Heart left ventricle (tissue), 13 donors: ENCODE data around the gene PLEKHA7.

Experiments used
- POLR2A ChIP-seq, 2 donors: fragments of 450-650 bp; IDR thresholded peaks; one replicate each; pipeline ENCODE4 v1.6.1; 2017; ENCODE audit warnings: antibody characterized with exemption in 2 of 2, mild to moderate bottlenecking in 2 of 2, moderate library complexity in 2 of 2
- TF ChIP-seq, protein P1 (sequence below), 12 donors: fragments of 200-600 bp; sonication (generic) in 4 of 12; IDR thresholded peaks; one replicate each; pipeline versions ENCODE4 v1.5.0 to v1.8.0; 2018 to 2022; ENCODE audit warnings: antibody characterized with exemption in 12 of 12, mild to moderate bottlenecking in 5 of 12
- donor health status: ischemic (EF 13 %, LVEDD 7.1; RV severe dilation, severe dysfunction).
- donor health status: DM: no; HTN: yes; CAD: no.
- donor health status: DM: no; HTN: no; CAD: no.
- donor health status: ischemic (EF 25% LVEDD 6.9; RV normal size, moderate dysfunction).
- donor health status: ischemic (EF 25% LVEDD 5.7; RV mildly dilated, moderate dysfunction).
- donor health status: ischemic (EF 35%, LVEDD 5.7; RV mildly dilated, moderate dysfunction).
- donor health status: nonischemic (EF 11% LVEDD 7.7; RV severe dilation, severe dysfunction).
- donor health status: DM: yes; HTN: yes; CAD: no.
- donor health status: PGD.
- donor health status: ischemic (EF 29% LVEDD 5.4; RV normal size, mild dysfunction).
- donor health status: nonischemic (EF 23%, LVEDD 6.1; RV moderate dilation, normal function).

DNA sequence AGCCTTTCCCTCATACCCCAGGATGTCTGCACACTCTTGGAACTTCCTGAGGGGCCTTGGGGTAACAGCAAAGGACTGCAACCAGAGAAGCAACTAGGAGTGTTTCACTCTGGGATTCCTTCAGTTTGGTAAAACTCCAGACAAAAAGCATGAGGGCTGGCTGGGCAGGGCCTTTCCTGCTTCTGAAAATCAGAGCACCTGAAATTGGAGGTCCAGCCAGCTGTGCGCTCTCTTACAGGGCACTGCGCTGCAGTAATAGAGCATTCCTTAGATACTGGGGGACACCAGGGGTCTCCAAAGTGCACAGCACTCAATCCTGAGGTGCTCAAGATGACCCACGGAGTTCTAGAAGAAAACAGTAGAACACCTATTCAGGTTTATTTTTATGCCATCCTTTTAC is 49.7 kb downstream of the PLEKHA7 start:
- TF ChIP-seq, protein P1, sequence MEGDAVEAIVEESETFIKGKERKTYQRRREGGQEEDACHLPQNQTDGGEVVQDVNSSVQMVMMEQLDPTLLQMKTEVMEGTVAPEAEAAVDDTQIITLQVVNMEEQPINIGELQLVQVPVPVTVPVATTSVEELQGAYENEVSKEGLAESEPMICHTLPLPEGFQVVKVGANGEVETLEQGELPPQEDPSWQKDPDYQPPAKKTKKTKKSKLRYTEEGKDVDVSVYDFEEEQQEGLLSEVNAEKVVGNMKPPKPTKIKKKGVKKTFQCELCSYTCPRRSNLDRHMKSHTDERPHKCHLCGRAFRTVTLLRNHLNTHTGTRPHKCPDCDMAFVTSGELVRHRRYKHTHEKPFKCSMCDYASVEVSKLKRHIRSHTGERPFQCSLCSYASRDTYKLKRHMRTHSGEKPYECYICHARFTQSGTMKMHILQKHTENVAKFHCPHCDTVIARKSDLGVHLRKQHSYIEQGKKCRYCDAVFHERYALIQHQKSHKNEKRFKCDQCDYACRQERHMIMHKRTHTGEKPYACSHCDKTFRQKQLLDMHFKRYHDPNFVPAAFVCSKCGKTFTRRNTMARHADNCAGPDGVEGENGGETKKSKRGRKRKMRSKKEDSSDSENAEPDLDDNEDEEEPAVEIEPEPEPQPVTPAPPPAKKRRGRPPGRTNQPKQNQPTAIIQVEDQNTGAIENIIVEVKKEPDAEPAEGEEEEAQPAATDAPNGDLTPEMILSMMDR (IDR thresholded peaks at IDR 0.05) = no peak
- no peak for TF ChIP-seq POLR2A (IDR thresholded peaks at IDR 0.05)
